GM23248 (cell line): ENCODE data around the gene FAM234A.

Source experiments
- EZH2 ChIP-seq: fragments of 200-600 bp; sonication (generic); IDR thresholded peaks from 2 replicates; pipeline ENCODE4 v1.6.1; 2018; ENCODE audit warnings: antibody characterized with exemption, mild to moderate bottlenecking; ENCODE audit not compliant: insufficient read depth, poor library complexity, severe bottlenecking
- EZH2phosphoT487 ChIP-seq: fragments of 200-600 bp; sonication (generic); IDR thresholded peaks from 2 replicates; pipeline ENCODE4 v1.6.1; 2018; ENCODE audit warnings: antibody characterized with exemption, moderate library complexity, mild to moderate bottlenecking, low read depth; ENCODE audit not compliant: insufficient read depth

- TF ChIP-seq EZH2 = no peak
- no peak for TF ChIP-seq EZH2phosphoT487
Observed at GRCh38 chr16:314351-314750, 79.7 kb downstream of the FAM234A start.
